T-cell (primary cell): Measurements from ENCODE around the gene IL22RA2. TPM values are rescaled to one million over a fixed set of nuclear protein-coding genes. Genes with fewer than 3 reads are reported as not detected.

ENCODE experiments used
- ATAC-seq, 4 experiments: fragments of 200-7000 bp in 3 of 4; fragments of 150-1000 bp in 1 of 4; cut with Tn5 transposase; replicated peaks in 1 of 4; 1 replicate in 3 of 4; 2 replicates in 1 of 4; pipeline ENCODE4 v1.10.0; 2021; ENCODE audit warnings: moderate library complexity in 3 of 4, mild to moderate bottlenecking in 2 of 4, moderate number of reproducible peaks in 1 of 4
- CTCF ChIA-PET, 2 donors: fragments of 300-600 bp; sonication (Branson Sonifier 250); formaldehyde crosslinking; loops; one replicate each; lab custom pipeline; 2022; ENCODE audit warnings: antibody characterized with exemption in 2 of 2; lab: Charles Lee
- POLR2A ChIA-PET, 2 donors: fragments of 300-600 bp; sonication (Branson Sonifier 250); formaldehyde crosslinking; loops; one replicate each; lab custom pipeline; 2022; ENCODE audit warnings: antibody characterized with exemption in 2 of 2; lab: Charles Lee
- DNase-seq, 35 experiments: peaks; one replicate each; pipeline versions ENCODE4 v3.0.0 to v3.0.0-alpha.2; 2013 to 2023
- H3K27ac ChIP-seq: one replicate; pipeline ENCODE4 v1.5.1; 2013; ENCODE audit warnings: low read length
- H3K27me3 ChIP-seq, 2 experiments: replicated peaks in 1 of 2; 1 replicate in 1 of 2; 2 replicates in 1 of 2; pipeline versions ENCODE4 v1.6.1 to v1.7.0; 2013; ENCODE audit warnings: low read length in 1 of 2, mixed read lengths in 1 of 2; ENCODE audit not compliant: control insufficient read depth in 2 of 2, insufficient read depth in 2 of 2; ENCODE audit errors: extremely low read depth in 1 of 2
- H3K36me3 ChIP-seq, 2 donors: 1 replicate in 1 of 2; 2 replicates in 1 of 2; pipeline versions ENCODE4 v1.6.1 to v1.7.0; 2013; ENCODE audit warnings: low read length in 1 of 2; ENCODE audit not compliant: control insufficient read depth in 2 of 2, insufficient read depth in 1 of 2; ENCODE audit errors: extremely low read depth in 1 of 2
- H3K4me1 ChIP-seq, 2 experiments: 1 replicate in 1 of 2; 2 replicates in 1 of 2; pipeline versions ENCODE4 v1.6.1 to v1.7.0; 2013; ENCODE audit warnings: low read length in 2 of 2, mixed read lengths in 1 of 2; ENCODE audit not compliant: insufficient read depth in 2 of 2, control insufficient read depth in 1 of 2; ENCODE audit errors: extremely low read depth in 1 of 2
- H3K4me3 ChIP-seq, 2 donors: 1 replicate in 1 of 2; 2 replicates in 1 of 2; pipeline versions ENCODE4 v1.5.1 to v1.7.0; 2013; ENCODE audit warnings: mild to moderate bottlenecking in 2 of 2, low read length in 1 of 2, moderate library complexity in 1 of 2; ENCODE audit not compliant: control insufficient read depth in 1 of 2; ENCODE audit errors: extremely low read depth in 1 of 2
- H3K9me3 ChIP-seq: 2 replicates; pipeline ENCODE4 v1.7.0; 2013
- H3K27ac Mint-ChIP-seq, 2 donors: one replicate each; pipeline ENCODE4 v1.8.0; 2020 to 2021; ENCODE audit warnings: mild to moderate bottlenecking in 2 of 2, mixed read lengths in 2 of 2
- H3K27me3 Mint-ChIP-seq, 2 donors: one replicate each; pipeline ENCODE4 v1.8.0; 2021 to 2022; ENCODE audit warnings: mixed read lengths in 2 of 2
- H3K36me3 Mint-ChIP-seq: one replicate; pipeline ENCODE4 v1.8.0; 2021; ENCODE audit warnings: mixed read lengths
- H3K4me1 Mint-ChIP-seq, 3 donors: one replicate each; pipeline ENCODE4 v1.8.0; 2020 to 2022; ENCODE audit warnings: mixed read lengths in 3 of 3, mild to moderate bottlenecking in 1 of 3
- H3K4me3 Mint-ChIP-seq, 3 donors: one replicate each; pipeline ENCODE4 v1.8.0; 2020 to 2022; ENCODE audit warnings: mild to moderate bottlenecking in 3 of 3, mixed read lengths in 3 of 3, moderate library complexity in 3 of 3
- H3K9me3 Mint-ChIP-seq, 3 donors: one replicate each; pipeline ENCODE4 v1.8.0; 2020 to 2022; ENCODE audit warnings: mixed read lengths in 3 of 3
- WGBS: methylation state at CpG from one replicate; pipeline ENCODE4 v1.1.5; 2013; ENCODE audit warnings: missing lambda C conversion rate; ENCODE audit not compliant: insufficient coverage; 5-methylcytosine and 5-hydroxymethylcytosine counted together
- total RNA-seq, 35 experiments: library from RNA in 6 of 35; stranded (reverse) in 6 of 35; fragments of 120-200 nt in 1 of 35; gene quantifications; one replicate each; pipeline versions ENCODE4 v1.2.1 to v1.2.4 and lab custom pipeline; 2013 to 2026

Gene IL22RA2
- total RNA-seq, 5 donors from 2014 or later (not counting 1 experiment from before 2014, with no cell fraction given), result not detected

GRCh38 chr6:137134483-137134882 is 39.0 kb downstream of the IL22RA2 start:
- no peaks in the 10 kb centered on the region for H3K36me3 Mint-ChIP-seq

GRCh38 chr6:137133122-137133521 is 40.3 kb downstream of the IL22RA2 start:
- Mint-ChIP-seq H3K9me3 (peaks cover 9 to 26% (median 9%) of the 10 kb centered on the region in 3 donors), H3K27me3 (peaks cover 12 to 20% of the 10 kb centered on the region in 2 donors), H3K4me1 (no peaks in the 10 kb centered on the region), H3K27ac (no peak overlapping the region), H3K4me3 (no peak overlapping the region), H3K36me3 (no peaks in the 10 kb centered on the region)
- CTCF ChIA-PET, result no interaction called here
- H3K4me1 ChIP-seq, result no peaks in the 10 kb centered on the region
- POLR2A ChIA-PET, result no interaction called here
- peaks cover 3% of the 10 kb centered on the region for H3K9me3 ChIP-seq
- no peak overlapping the region for H3K4me3 ChIP-seq
- ATAC-seq, result no peak
- H3K27ac ChIP-seq, result no peak overlapping the region
- WGBS, result 100% methylated on average over 2 of the region's 3 CpGs
- DNase-seq, result no peak
- H3K36me3 ChIP-seq, result no peaks in the 10 kb centered on the region
- H3K27me3 ChIP-seq, result peaks cover 0 to 17% of the 10 kb centered on the region in 2 experiments

More at GRCh38 chr6:137134483-137134882, 39.0 kb downstream of the IL22RA2 start:
- ATAC-seq (no peak), DNase-seq (no peak)
- ChIA-PET CTCF (no interaction called here), POLR2A (no interaction called here)
- Histone ChIP-seq H3K4me1 (no peaks in the 10 kb centered on the region), H3K9me3 (peaks cover 3% of the 10 kb centered on the region), H3K27ac (no peak overlapping the region), H3K4me3 (no peak overlapping the region), H3K36me3 (no peaks in the 10 kb centered on the region), H3K27me3 (peaks cover 0 to 17% of the 10 kb centered on the region in 2 experiments)
- peaks cover 0 to 19% (median 9%) of the 10 kb centered on the region in 3 donors for H3K9me3 Mint-ChIP-seq
- no CpG with 5 or more reads among the region's 1 CpG for WGBS
- H3K4me3 Mint-ChIP-seq, result no peak overlapping the region
- H3K27ac Mint-ChIP-seq, result no peak overlapping the region
- no peaks in the 10 kb centered on the region for H3K4me1 Mint-ChIP-seq
- H3K27me3 Mint-ChIP-seq, result peaks cover 4 to 16% of the 10 kb centered on the region in 2 donors

GRCh38 chr6:137126875-137127485 is 46.5 kb downstream of the IL22RA2 start:
- CTCF ChIA-PET, result no interaction called here
- peaks cover 0 to 9% (median 7%) of the 10 kb centered on the region in 3 donors for H3K9me3 Mint-ChIP-seq
- H3K4me3 ChIP-seq, result no peak overlapping the region
- H3K36me3 ChIP-seq, result no peaks in the 10 kb centered on the region
- H3K27ac ChIP-seq, result no peak overlapping the region
- no peaks in the 10 kb centered on the region for H3K36me3 Mint-ChIP-seq
- H3K4me1 ChIP-seq, result no peaks in the 10 kb centered on the region
- ATAC-seq (no peak), DNase-seq (no peak)
- H3K9me3 ChIP-seq, result no peaks in the 10 kb centered on the region
- peaks cover 14 to 15% of the 10 kb centered on the region in 2 donors for H3K27me3 Mint-ChIP-seq
- H3K4me3 Mint-ChIP-seq, result no peak overlapping the region
- WGBS, result no CpG with 5 or more reads among the region's 2 CpGs
- no peak overlapping the region for H3K27ac Mint-ChIP-seq
- POLR2A ChIA-PET, result no interaction called here
- H3K4me1 Mint-ChIP-seq, result no peaks in the 10 kb centered on the region
- H3K27me3 ChIP-seq, result peaks cover 0 to 4% of the 10 kb centered on the region in 2 experiments

- Mint-ChIP-seq H3K4me1 (peaks cover 4 to 8% (median 5%) of the 10 kb centered on the region in 3 donors), H3K4me3 (no peak overlapping the region), H3K27me3 (peaks cover 0 to 3% of the 10 kb centered on the region in 2 donors), H3K36me3 (no peaks in the 10 kb centered on the region), H3K27ac (no peak overlapping the region), H3K9me3 (peaks cover 0 to 13% (median 7%) of the 10 kb centered on the region in 3 donors)
- H3K36me3 ChIP-seq, result no peaks in the 10 kb centered on the region
- no peak overlapping the region for H3K27ac ChIP-seq
- H3K4me1 ChIP-seq, result no peaks in the 10 kb centered on the region
- POLR2A ChIA-PET, result no interaction called here
- no peak overlapping the region for H3K4me3 ChIP-seq
- H3K27me3 ChIP-seq, result no peaks in the 10 kb centered on the region
- ATAC-seq (no peak), DNase-seq (no peak)
- no CpG with 5 or more reads among the region's 2 CpGs for WGBS
- CTCF ChIA-PET, result no interaction called here
- H3K9me3 ChIP-seq, result no peaks in the 10 kb centered on the region
Measured at GRCh38 chr6:137123078-137123477, 50.4 kb downstream of the IL22RA2 start.

- Mint-ChIP-seq H3K4me3 (no peak overlapping the region), H3K27me3 (peaks cover 0 to 3% of the 10 kb centered on the region in 2 donors), H3K36me3 (peaks cover 3% of the 10 kb centered on the region), H3K27ac (no peak overlapping the region), H3K4me1 (peaks cover 4 to 8% (median 5%) of the 10 kb centered on the region in 3 donors), H3K9me3 (peaks cover 0 to 17% (median 7%) of the 10 kb centered on the region in 3 donors)
- Histone ChIP-seq H3K4me1 (no peaks in the 10 kb centered on the region), H3K9me3 (no peaks in the 10 kb centered on the region), H3K36me3 (no peaks in the 10 kb centered on the region), H3K27me3 (no peaks in the 10 kb centered on the region), H3K27ac (no peak overlapping the region), H3K4me3 (no peak overlapping the region)
- ATAC-seq (no peak), DNase-seq (no peak)
- WGBS, result no CpG with 5 or more reads among the region's 4 CpGs
- ChIA-PET CTCF (no interaction called here), POLR2A (no interaction called here)
Measured at GRCh38 chr6:137122612-137123011, 50.8 kb downstream of the IL22RA2 start.

- no peak overlapping the region for H3K4me3 ChIP-seq
- H3K9me3 Mint-ChIP-seq, result peaks cover 0 to 17% (median 7%) of the 10 kb centered on the region in 3 donors
- H3K36me3 Mint-ChIP-seq, result peaks cover 3% of the 10 kb centered on the region
- POLR2A ChIA-PET, result interaction anchor here in 1 of 2 donors (0.6 kb wide), 1 partner anchor 364 kb away, joined by 5 read pairs; no protein-coding TSS in a partner anchor
- peaks cover 0 to 3% of the 10 kb centered on the region in 2 donors for H3K27me3 Mint-ChIP-seq
- no peak overlapping the region for H3K27ac ChIP-seq
- no CpG with 5 or more reads among the region's 2 CpGs for WGBS
- peaks cover 4 to 8% (median 5%) of the 10 kb centered on the region in 3 donors for H3K4me1 Mint-ChIP-seq
- H3K4me1 ChIP-seq, result no peaks in the 10 kb centered on the region
- no peaks in the 10 kb centered on the region for H3K9me3 ChIP-seq
- H3K27ac Mint-ChIP-seq, result peak overlapping the region in 1 of 2 donors; percentile 48
- no peak for DNase-seq
- H3K36me3 ChIP-seq, result no peaks in the 10 kb centered on the region
- H3K4me3 Mint-ChIP-seq, result no peak overlapping the region
- CTCF ChIA-PET, result no interaction called here
- peaks cover 0 to 2% of the 10 kb centered on the region in 2 experiments for H3K27me3 ChIP-seq
- no peak for ATAC-seq
Measured at GRCh38 chr6:137121401-137121997, 51.9 kb downstream of the IL22RA2 start.
